ENCODE data around the gene TSSK6.

TSSK6 gene

GRCh38 chr19:19549804-19550464 is 34.6 kb upstream of the TSSK6 start:
- Mint-ChIP-seq H3K27me3 (peaks cover 6 to 20% of the 10 kb centered on the region in 2 donors), H3K4me1 (no peaks in the 10 kb centered on the region), H3K9me3 (peaks cover 0 to 2% of the 10 kb centered on the region in 2 donors), H3K27ac (no peak overlapping the region), H3K36me3 (no peaks in the 10 kb centered on the region), H3K4me3 (no peak overlapping the region)
- ATAC-seq (replicated peaks): no peak
- no peak for DNase-seq

- ATAC-seq (replicated peaks) (no peak), DNase-seq (no peak)
- Mint-ChIP-seq H3K27me3 (peaks cover 6 to 20% of the 10 kb centered on the region in 2 donors), H3K36me3 (no peaks in the 10 kb centered on the region), H3K4me3 (no peak overlapping the region), H3K4me1 (no peaks in the 10 kb centered on the region), H3K27ac (no peak overlapping the region), H3K9me3 (peaks cover 0 to 2% of the 10 kb centered on the region in 2 donors)
Observed at GRCh38 chr19:19548915-19549759, 33.8 kb upstream of the TSSK6 start.

GRCh38 chr19:19547674-19548336 is 32.5 kb upstream of the TSSK6 start:
- DNase-seq: no peak
- ATAC-seq (replicated peaks): no peak

GRCh38 chr19:19546751-19547162 is 31.4 kb upstream of the TSSK6 start:
- Mint-ChIP-seq H3K27me3 (peaks cover 26 to 43% of the 10 kb centered on the region in 2 donors), H3K36me3 (no peaks in the 10 kb centered on the region), H3K4me3 (no peak overlapping the region), H3K27ac (no peak overlapping the region), H3K4me1 (peaks cover 0 to 2% of the 10 kb centered on the region in 2 donors), H3K9me3 (peaks cover 0 to 2% of the 10 kb centered on the region in 2 donors)
- DNase-seq: no peak
- no peak for ATAC-seq (replicated peaks)

More at GRCh38 chr19:19547674-19548336, 32.5 kb upstream of the TSSK6 start:
- H3K27ac Mint-ChIP-seq: no peak overlapping the region
- H3K27me3 Mint-ChIP-seq: peaks cover 16 to 33% of the 10 kb centered on the region in 2 donors
- H3K4me3 Mint-ChIP-seq: no peak overlapping the region
- H3K9me3 Mint-ChIP-seq: peaks cover 0 to 2% of the 10 kb centered on the region in 2 donors
- no peaks in the 10 kb centered on the region for H3K36me3 Mint-ChIP-seq
- H3K4me1 Mint-ChIP-seq: no peaks in the 10 kb centered on the region

- no peaks in the 10 kb centered on the region for H3K9me3 Mint-ChIP-seq
- H3K4me1 Mint-ChIP-seq: peaks cover 7 to 9% of the 10 kb centered on the region in 2 donors
- peaks cover 34 to 54% of the 10 kb centered on the region in 2 donors for H3K27me3 Mint-ChIP-seq
- H3K4me3 Mint-ChIP-seq: no peak overlapping the region
- H3K27ac Mint-ChIP-seq: no peak overlapping the region
- DNase-seq (no peak), ATAC-seq (replicated peaks) (no peak)
- H3K36me3 Mint-ChIP-seq: no peaks in the 10 kb centered on the region
Observed at GRCh38 chr19:19545707-19546106, 30.4 kb upstream of the TSSK6 start.

- no peak overlapping the region for H3K27ac Mint-ChIP-seq
- H3K4me3 Mint-ChIP-seq: no peak overlapping the region
- no peak for DNase-seq
- peaks cover 10 to 12% of the 10 kb centered on the region in 2 donors for H3K4me1 Mint-ChIP-seq
- peaks cover 34 to 57% of the 10 kb centered on the region in 2 donors for H3K27me3 Mint-ChIP-seq
- H3K9me3 Mint-ChIP-seq: no peaks in the 10 kb centered on the region
- peaks cover 0 to 2% of the 10 kb centered on the region in 2 donors for H3K36me3 Mint-ChIP-seq
- ATAC-seq (replicated peaks): no peak
Observed at GRCh38 chr19:19544954-19545591, 29.7 kb upstream of the TSSK6 start.

- no peak for ATAC-seq (replicated peaks)
- DNase-seq: no peak
- Mint-ChIP-seq H3K36me3 (peaks cover 0 to 2% of the 10 kb centered on the region in 2 donors), H3K4me3 (no peak overlapping the region), H3K9me3 (no peaks in the 10 kb centered on the region), H3K27me3 (peaks cover 34 to 57% of the 10 kb centered on the region in 2 donors), H3K27ac (no peak overlapping the region), H3K4me1 (peaks cover 10 to 17% of the 10 kb centered on the region in 2 donors)
Observed at GRCh38 chr19:19544257-19544953, 29.1 kb upstream of the TSSK6 start.

- H3K4me3 Mint-ChIP-seq: no peak overlapping the region
- DNase-seq (no peak), ATAC-seq (replicated peaks) (no peak)
- H3K4me1 Mint-ChIP-seq: peaks cover 13 to 24% of the 10 kb centered on the region in 2 donors
- peaks cover 2 to 4% of the 10 kb centered on the region in 2 donors for H3K36me3 Mint-ChIP-seq
- H3K27me3 Mint-ChIP-seq: peaks cover 40 to 57% of the 10 kb centered on the region in 2 donors
- H3K9me3 Mint-ChIP-seq: no peaks in the 10 kb centered on the region
- H3K27ac Mint-ChIP-seq: no peak overlapping the region
Observed at GRCh38 chr19:19543640-19544039, 28.3 kb upstream of the TSSK6 start.

GRCh38 chr19:19543101-19543500 is 27.8 kb upstream of the TSSK6 start:
- H3K27me3 Mint-ChIP-seq: peaks cover 43 to 57% of the 10 kb centered on the region in 2 donors
- no peak for ATAC-seq (replicated peaks)
- no peak overlapping the region for H3K4me3 Mint-ChIP-seq
- peaks cover 16 to 29% of the 10 kb centered on the region in 2 donors for H3K4me1 Mint-ChIP-seq
- DNase-seq: no peak
- peaks cover 2 to 5% of the 10 kb centered on the region in 2 donors for H3K36me3 Mint-ChIP-seq
- H3K9me3 Mint-ChIP-seq: no peaks in the 10 kb centered on the region
- H3K27ac Mint-ChIP-seq: no peak overlapping the region

GRCh38 chr19:19542507-19542906 is 27.2 kb upstream of the TSSK6 start:
- peaks cover 47 to 62% of the 10 kb centered on the region in 2 donors for H3K27me3 Mint-ChIP-seq
- ATAC-seq (replicated peaks) (no peak), DNase-seq (no peak)
- H3K36me3 Mint-ChIP-seq: peaks cover 2 to 5% of the 10 kb centered on the region in 2 donors
- no peak overlapping the region for H3K27ac Mint-ChIP-seq
- H3K4me3 Mint-ChIP-seq: no peak overlapping the region
- peaks cover 20 to 29% of the 10 kb centered on the region in 2 donors for H3K4me1 Mint-ChIP-seq
- H3K9me3 Mint-ChIP-seq: no peaks in the 10 kb centered on the region

- ATAC-seq (replicated peaks): no peak
- no peak for DNase-seq
- no peak overlapping the region for H3K27ac Mint-ChIP-seq
- H3K36me3 Mint-ChIP-seq: peaks cover 5 to 9% of the 10 kb centered on the region in 2 donors
- H3K4me1 Mint-ChIP-seq: peaks cover 20 to 29% of the 10 kb centered on the region in 2 donors
- H3K27me3 Mint-ChIP-seq: peaks cover 52 to 69% of the 10 kb centered on the region in 2 donors
- peak overlapping the region in 1 of 2 donors; percentile 12 for H3K4me3 Mint-ChIP-seq
- no peaks in the 10 kb centered on the region for H3K9me3 Mint-ChIP-seq
Observed at GRCh38 chr19:19541616-19542015, 26.3 kb upstream of the TSSK6 start.

GRCh38 chr19:19540715-19541515 is 25.6 kb upstream of the TSSK6 start:
- peak; percentile 83 for ATAC-seq (replicated peaks)
- H3K36me3 Mint-ChIP-seq: peaks cover 10 to 11% of the 10 kb centered on the region in 2 donors

More at GRCh38 chr19:19540715-19541515, 25.6 kb upstream of the TSSK6 start:
- Mint-ChIP-seq H3K9me3 (no peaks in the 10 kb centered on the region), H3K27me3 (peaks cover 52 to 69% of the 10 kb centered on the region in 2 donors), H3K4me3 (peak overlapping the region; percentile 76 to 84), H3K4me1 (peaks cover 20 to 29% of the 10 kb centered on the region in 2 donors), H3K27ac (peak overlapping the region; percentile 42)
- peak; percentile 58 for DNase-seq

All from stimulated activated naive B cell treated with anti-CD40 and anti-IgM and Interleukin-4, amounts not matched to agents 10 μg/mL and 1 μg/mL and 100 μg/mL, for 72 hours (primary cell).